Epithelial cell of proximal tubule (primary cell): ENCODE measurements around the gene AGBL5. TPM values are rescaled to one million over a fixed set of nuclear protein-coding genes. Genes with fewer than 3 reads are reported as not detected.

Experiments
- DNase-seq: peaks from one replicate; pipeline ENCODE4 v3.0.0-alpha.2; 2011; ENCODE audit warnings: low read depth
- H3K4me3 ChIP-seq: 2 replicates; pipeline ENCODE4 v1.5.1; 2011; ENCODE audit warnings: low read depth, mild to moderate bottlenecking, low read length
- total RNA-seq: library from RNA; depleted of rRNA; stranded (reverse); fragments of >200 nt; gene quantifications from 2 replicates; pipeline ENCODE4 v1.2.3, GENCODE V29; 2015
- TF ChIP-seq, protein P1 (sequence below): conservative IDR thresholded peaks from 2 replicates; pipeline ENCODE4 v1.5.1; 2012; ENCODE audit warnings: low read depth, mild to moderate bottlenecking, low read length

AGBL5 gene
- total RNA-seq, 1 donor from 2014 or later, result 17.0 TPM

DNA sequence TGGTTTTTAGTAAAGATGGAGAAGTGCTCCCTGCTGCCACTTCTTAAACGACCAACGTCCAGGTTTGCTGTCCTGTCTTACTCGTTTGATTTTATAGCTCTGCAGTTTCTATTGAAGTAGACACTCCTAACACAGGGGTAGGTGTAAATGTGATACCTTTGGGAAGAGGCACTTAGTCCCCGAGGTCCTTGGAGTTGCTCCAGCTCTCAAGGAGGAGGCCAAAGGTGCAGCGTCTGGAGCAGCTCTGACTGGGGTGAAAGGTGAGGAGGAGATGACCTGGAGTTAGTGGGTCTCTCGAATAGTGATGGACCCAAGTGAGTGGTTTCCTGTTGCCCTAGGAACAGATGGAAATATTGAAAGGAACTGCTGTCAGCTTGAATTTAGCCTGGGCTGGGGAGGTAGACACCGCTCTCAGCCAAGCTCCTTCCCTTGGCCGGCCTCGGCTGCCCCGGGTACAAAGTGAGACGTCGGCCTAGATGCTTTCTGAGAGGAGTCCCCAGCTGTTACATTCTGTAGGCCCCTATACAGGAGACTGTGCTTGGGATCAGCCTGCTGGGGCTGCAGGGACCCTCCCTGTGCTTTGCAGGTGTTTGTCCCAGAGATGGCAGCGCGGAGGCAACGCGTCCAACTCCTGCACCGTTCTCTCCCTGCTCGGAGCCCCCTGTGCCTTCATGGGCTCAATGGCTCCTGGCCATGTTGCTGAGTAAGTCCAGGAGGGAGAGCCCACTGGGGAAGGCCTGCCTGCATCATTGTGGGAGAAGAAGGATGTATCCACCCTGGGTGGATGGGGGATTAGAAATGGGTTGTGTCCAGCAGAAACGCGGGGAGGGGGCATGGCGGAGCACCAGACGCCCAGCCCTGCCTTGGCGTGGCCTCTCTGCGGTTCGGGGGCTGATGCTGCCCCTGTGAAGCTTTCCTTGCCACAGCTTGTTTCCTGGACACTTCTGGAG, 40.6 kb downstream of the AGBL5 start:
- DNase-seq, result no peak
- TF ChIP-seq, protein P1, sequence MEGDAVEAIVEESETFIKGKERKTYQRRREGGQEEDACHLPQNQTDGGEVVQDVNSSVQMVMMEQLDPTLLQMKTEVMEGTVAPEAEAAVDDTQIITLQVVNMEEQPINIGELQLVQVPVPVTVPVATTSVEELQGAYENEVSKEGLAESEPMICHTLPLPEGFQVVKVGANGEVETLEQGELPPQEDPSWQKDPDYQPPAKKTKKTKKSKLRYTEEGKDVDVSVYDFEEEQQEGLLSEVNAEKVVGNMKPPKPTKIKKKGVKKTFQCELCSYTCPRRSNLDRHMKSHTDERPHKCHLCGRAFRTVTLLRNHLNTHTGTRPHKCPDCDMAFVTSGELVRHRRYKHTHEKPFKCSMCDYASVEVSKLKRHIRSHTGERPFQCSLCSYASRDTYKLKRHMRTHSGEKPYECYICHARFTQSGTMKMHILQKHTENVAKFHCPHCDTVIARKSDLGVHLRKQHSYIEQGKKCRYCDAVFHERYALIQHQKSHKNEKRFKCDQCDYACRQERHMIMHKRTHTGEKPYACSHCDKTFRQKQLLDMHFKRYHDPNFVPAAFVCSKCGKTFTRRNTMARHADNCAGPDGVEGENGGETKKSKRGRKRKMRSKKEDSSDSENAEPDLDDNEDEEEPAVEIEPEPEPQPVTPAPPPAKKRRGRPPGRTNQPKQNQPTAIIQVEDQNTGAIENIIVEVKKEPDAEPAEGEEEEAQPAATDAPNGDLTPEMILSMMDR, result no peak
- no peak overlapping the region for H3K4me3 ChIP-seq

DNA sequence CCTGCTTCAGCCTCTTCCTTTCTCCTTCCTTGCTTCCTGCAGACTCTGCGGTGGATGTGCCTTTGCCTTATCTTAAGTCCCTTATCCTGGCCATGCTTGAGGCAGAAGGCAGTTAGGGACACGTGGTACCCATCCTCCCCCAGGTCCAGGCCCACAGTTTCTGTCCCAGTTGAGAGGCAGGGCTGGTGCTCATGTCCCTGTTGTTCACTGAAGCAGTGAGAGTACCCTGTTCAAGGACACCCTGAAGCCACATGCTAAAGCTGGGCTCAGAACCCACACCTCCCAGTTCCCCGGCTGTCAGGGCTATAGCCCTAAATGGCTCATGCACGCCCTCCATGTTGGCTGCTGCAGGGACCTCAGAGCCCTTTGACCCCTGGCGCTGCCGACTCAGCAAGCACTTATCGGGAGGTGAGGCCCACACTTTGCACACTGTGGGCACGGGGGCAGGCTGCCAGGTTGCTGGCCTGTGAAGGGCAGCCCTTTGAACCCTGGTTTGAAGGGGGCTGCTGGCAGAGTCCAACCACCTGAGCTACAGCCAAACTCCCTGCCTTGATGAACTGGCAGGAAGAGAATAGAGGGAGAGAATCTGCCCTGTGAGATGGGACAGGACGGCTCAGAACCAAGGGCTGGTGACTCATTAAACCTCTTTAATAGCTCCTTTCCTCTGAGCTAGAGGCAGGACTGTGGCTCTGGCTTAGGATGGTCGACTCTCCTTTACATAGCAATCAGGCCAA, 41.4 kb downstream of the AGBL5 start:
- TF ChIP-seq, protein P1, result no peak
- no peak overlapping the region for H3K4me3 ChIP-seq
- no peak for DNase-seq

DNA sequence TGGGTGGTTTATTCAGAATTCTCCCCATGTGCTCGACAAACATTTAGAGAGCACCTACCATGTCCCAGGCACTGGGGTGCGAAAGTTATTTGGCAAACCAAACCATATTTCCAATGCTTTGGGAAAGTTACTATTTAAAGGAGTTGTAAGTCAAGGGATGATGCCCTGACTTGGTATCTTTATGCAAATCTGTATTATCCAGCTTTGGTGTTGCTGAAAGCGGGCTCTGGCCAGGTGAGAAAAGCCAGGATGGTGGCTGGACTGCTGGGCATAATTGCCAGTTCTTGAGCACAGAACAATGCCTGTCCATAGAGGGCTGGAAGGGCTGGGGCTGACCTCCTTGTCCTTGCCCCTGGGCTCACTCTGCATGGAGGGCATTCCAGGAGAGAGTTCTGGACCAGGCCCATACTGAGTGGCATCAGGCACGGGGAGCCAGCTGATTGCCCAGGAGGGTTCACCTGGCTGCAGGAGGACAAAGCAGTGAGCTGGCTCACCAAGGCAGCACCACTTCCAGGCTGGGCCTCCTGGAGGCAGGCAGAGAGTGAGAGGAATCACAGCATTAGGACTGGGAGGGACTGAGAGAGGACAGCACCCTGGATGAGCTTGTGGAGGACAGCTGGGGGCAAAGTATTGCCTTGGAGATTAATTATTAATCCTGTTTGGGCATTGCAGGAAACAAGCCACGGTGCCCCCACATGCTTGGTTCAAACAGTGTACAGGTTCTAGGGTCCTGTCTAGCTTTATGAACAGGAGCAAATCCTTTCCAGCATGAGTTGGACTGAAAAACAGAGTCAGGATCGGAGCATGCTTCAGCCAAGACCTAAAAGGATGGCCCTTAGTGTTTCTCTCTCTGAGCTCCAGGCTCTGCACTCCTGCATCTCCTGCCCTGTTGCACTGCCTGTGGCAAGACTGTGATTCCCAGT, 42.2 kb downstream of the AGBL5 start:
- TF ChIP-seq, protein P1, result no peak
- no peak overlapping the region for H3K4me3 ChIP-seq
- no peak for DNase-seq

DNA sequence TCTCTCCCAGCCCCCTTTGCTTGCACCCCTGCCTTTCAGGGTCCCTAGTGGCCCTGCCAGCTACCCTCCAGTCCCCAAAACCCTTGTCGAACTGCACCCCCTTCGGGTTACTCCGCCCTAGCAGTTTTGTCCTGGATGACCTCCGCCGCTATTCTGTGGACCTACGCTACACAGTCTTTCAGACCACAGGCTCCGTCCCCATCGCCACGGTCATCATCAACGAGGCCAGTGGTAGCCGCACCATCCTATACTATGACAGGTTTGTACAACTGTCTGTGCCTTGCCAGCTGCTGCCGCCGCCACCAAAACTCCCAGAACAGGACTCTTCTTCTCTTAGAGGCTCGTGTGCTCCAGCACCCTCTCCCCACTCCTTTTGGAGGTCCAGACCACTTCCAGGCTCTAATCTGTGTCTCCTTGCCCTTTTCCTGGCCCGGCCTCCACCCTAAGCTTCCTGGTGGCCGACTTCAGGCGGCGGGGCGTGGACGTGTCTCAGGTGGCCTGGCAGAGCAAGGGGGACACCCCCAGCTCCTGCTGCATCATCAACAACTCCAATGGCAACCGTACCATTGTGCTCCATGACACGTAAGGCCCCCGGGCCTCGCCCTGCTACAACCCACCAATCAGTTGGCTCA, 43.0 kb downstream of the AGBL5 start:
- TF ChIP-seq, protein P1, result no peak
- DNase-seq, result no peak
- no peak overlapping the region for H3K4me3 ChIP-seq

DNA sequence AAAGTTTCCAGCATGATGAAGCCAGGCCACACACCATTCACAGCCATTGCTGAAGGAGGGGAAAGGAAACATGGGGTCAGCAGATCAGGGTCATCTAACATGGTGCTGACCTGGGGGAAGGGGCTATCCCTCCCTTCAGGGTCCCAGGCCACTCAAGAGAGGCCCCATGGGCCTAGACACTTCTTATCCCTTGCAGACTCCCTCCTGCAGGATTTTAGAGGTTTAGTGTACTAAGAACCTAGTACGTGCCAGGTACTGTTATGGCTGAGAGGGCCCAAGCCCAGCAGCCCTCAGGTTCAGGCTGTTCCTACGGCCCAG, 43.9 kb downstream of the AGBL5 start:
- DNase-seq, result no peak
- TF ChIP-seq, protein P1, result no peak
- H3K4me3 ChIP-seq, result no peak overlapping the region
